ENCODE results near the gene CDV3.

GRCh38 chr3:133525435-133525834 lies 48.1 kb upstream of the CDV3 start:
- TF ChIP-seq CTCF (IDR thresholded peaks at IDR 0.05; ENCODE audit: insufficient read depth, low read length) (no peak), POLR2AphosphoS5 (IDR thresholded peaks at IDR 0.05; ENCODE audit: low read depth) (no peak), GABPA (IDR thresholded peaks at IDR 0.05; ENCODE audit: low read depth) (no peak)
